ENCODE results near the gene QSOX2. TPM values are rescaled to one million over a fixed set of nuclear protein-coding genes. Genes with fewer than 3 reads are reported as not detected.
A peak's percentile ranks its signal among the peaks of the same experiment; 100 is the strongest.

The QSOX2 gene
- total RNA-seq, 1 donor from 2014 or later = 27.9 TPM

DNA sequence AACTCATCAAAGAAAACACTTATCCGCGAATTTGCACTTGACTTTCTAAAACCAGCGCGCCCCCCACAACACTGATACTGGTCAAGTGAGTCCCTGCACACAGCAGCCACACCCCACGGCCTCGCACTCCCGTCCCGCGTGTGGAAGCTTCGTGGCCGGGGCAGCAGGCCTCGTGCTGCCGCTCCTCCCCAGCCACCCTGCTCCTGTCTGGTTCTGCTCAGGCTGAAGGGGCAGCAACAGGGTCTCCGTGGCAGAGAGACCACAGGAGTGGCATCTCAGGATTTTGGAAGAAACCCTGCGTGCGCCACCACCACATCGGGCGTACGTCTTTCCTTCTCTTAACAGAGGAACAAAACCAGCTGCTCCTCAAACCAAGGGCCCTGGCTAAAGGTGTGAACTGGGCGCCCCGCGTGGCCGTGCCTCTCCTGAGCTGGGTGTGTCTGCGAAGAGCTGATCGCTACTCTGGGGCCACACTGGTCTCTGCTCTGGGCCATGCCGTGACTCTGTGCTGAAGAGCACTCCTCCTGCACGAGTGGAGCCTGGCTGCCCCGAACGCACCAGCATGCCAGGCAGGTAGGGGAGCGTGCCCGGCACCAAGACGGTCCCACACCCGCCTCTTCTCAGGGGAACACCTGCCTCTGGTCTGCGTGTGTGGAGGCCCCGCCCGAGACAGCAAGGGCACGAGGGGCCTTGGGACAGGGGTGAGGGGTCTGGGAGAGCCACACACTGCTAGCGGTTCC, 23.3 kb downstream of the QSOX2 start:
- no peak overlapping the region for H3K4me3 Mint-ChIP-seq
- peaks cover 16% of the 10 kb centered on the region for H3K36me3 Mint-ChIP-seq (ENCODE audit: low read depth)
- DNase-seq (ENCODE audit: low spot score) = no peak
- peaks cover 13% of the 10 kb centered on the region for H3K4me1 Mint-ChIP-seq (ENCODE audit: low read depth)
- no peaks in the 10 kb centered on the region for H3K27me3 Mint-ChIP-seq (ENCODE audit: insufficient read depth)
- no peaks in the 10 kb centered on the region for H3K9me3 Mint-ChIP-seq
- intact Hi-C loops (cut with micrococcal nuclease) = no loop called here
- no peak overlapping the region for H3K27ac Mint-ChIP-seq

DNA sequence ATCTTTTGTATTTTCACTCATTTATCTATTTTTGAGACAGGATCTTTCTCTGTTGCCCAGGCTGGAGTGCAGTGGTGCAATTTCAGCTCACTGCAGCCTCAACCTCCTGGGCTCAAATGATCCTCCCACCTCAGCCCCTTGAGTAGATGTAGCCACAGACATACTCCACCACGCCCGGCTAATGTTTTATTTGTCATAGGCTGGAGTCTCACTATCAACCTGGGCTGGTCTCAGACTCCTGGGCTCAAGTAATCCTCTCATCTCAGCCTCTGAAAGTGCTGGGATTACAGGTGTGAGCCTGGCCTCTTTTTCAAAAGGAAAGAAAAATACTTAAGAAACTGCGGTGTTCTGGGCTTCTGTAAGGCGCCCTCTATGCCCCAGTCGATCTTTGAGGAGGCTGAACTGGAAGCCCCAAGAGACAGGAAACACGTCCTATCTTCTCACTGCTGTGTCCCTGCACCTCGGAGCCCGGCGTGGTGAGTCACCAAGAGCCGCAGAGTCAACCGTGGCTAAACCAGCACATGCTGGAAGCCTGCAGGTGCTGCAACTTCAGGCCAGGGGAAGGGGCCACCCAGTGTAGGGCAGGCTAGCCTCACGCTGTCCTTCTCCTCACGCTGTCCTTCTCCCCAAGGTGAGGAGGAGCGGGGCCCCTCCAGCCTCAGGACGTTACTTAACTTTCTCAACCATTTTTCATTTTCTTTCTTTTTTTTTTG, 25.4 kb downstream of the QSOX2 start:
- no peak for DNase-seq (ENCODE audit: low spot score)
- Mint-ChIP-seq H3K9me3 (no peaks in the 10 kb centered on the region), H3K4me3 (no peak overlapping the region), H3K27me3 (ENCODE audit: insufficient read depth) (no peaks in the 10 kb centered on the region), H3K27ac (peak overlapping the region; percentile 16), H3K4me1 (ENCODE audit: low read depth) (peaks cover 11% of the 10 kb centered on the region), H3K36me3 (ENCODE audit: low read depth) (peaks cover 22% of the 10 kb centered on the region)
- intact Hi-C loops (cut with micrococcal nuclease) = no loop called here

DNA sequence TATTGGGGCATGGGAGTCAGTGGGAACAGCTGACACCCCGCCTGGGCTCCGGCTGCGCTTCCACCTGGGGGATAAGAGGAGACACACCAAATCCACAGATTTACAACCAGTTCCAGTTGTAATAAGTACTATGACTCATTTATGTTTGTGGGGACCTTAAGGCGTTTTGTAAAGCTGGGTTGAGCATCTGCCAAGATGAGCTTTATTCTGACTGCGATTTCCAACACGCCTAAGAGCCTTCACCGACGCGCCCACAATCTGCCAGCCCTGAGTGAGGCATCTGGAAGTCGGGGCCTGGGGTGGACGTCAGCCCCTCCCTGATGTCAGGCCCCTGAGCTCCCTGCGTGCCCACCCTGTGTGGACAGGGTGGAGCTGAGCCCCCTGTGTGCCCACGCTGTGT, 26.3 kb downstream of the QSOX2 start:
- peaks cover 7% of the 10 kb centered on the region for H3K4me1 Mint-ChIP-seq (ENCODE audit: low read depth)
- no peak for DNase-seq (ENCODE audit: low spot score)
- H3K9me3 Mint-ChIP-seq = peaks cover 3% of the 10 kb centered on the region
- H3K27ac Mint-ChIP-seq = no peak overlapping the region
- H3K36me3 Mint-ChIP-seq (ENCODE audit: low read depth) = peaks cover 28% of the 10 kb centered on the region
- intact Hi-C loops (cut with micrococcal nuclease) = no loop called here
- H3K27me3 Mint-ChIP-seq (ENCODE audit: insufficient read depth) = no peaks in the 10 kb centered on the region
- no peak overlapping the region for H3K4me3 Mint-ChIP-seq

DNA sequence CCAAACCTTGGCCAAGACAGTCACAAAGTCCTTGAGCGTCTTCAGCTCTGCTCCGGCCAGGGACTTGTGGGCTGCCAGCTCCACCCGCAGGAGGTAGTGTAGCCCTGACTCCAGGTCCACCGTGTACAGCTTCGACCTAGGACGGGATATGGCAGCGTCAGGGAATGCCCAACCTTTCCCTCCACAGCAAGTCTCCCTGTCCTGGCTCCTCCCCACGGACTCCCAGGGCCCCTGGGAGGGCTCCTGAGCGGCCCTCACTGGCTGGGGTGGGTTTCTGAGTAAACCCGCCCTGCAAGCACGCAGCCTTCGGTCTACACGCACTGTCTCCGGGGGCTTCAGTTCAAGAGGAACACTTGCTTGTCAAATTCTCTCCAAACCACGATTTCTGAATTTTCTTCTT, 26.9 kb downstream of the QSOX2 start:
- H3K4me1 Mint-ChIP-seq (ENCODE audit: low read depth) = peaks cover 7% of the 10 kb centered on the region
- DNase-seq (ENCODE audit: low spot score) = no peak
- H3K27me3 Mint-ChIP-seq (ENCODE audit: insufficient read depth) = no peaks in the 10 kb centered on the region
- H3K9me3 Mint-ChIP-seq = peaks cover 3% of the 10 kb centered on the region
- intact Hi-C loops (cut with micrococcal nuclease) = no loop called here
- H3K4me3 Mint-ChIP-seq = no peak overlapping the region
- peaks cover 31% of the 10 kb centered on the region for H3K36me3 Mint-ChIP-seq (ENCODE audit: low read depth)
- no peak overlapping the region for H3K27ac Mint-ChIP-seq

DNA sequence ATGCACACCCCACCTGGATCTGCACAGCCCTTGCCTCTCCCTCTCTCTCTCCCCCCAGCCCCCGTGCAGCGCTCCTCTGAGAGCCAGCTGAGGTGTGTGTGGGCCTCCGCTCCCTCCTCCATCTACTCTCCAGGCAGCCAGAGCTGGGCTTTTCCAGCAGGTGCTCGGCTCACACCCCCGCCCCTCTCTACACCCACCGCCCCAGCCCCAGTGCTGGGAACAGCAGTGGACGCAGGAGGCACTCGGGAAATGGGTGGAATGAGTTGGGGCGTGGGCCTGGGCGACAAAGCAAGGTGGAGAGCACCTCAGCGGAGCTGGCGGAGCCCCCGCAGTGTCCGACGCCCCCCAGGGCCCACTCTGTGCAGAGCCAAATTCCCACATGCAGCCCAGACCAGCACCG, 27.3 kb downstream of the QSOX2 start:
- Mint-ChIP-seq H3K27me3 (ENCODE audit: insufficient read depth) (no peaks in the 10 kb centered on the region), H3K4me3 (no peak overlapping the region), H3K27ac (no peak overlapping the region), H3K4me1 (ENCODE audit: low read depth) (peaks cover 7% of the 10 kb centered on the region), H3K9me3 (peaks cover 3% of the 10 kb centered on the region), H3K36me3 (ENCODE audit: low read depth) (peaks cover 30% of the 10 kb centered on the region)
- intact Hi-C loops (cut with micrococcal nuclease) = no loop called here
- no peak for DNase-seq (ENCODE audit: low spot score)

DNA sequence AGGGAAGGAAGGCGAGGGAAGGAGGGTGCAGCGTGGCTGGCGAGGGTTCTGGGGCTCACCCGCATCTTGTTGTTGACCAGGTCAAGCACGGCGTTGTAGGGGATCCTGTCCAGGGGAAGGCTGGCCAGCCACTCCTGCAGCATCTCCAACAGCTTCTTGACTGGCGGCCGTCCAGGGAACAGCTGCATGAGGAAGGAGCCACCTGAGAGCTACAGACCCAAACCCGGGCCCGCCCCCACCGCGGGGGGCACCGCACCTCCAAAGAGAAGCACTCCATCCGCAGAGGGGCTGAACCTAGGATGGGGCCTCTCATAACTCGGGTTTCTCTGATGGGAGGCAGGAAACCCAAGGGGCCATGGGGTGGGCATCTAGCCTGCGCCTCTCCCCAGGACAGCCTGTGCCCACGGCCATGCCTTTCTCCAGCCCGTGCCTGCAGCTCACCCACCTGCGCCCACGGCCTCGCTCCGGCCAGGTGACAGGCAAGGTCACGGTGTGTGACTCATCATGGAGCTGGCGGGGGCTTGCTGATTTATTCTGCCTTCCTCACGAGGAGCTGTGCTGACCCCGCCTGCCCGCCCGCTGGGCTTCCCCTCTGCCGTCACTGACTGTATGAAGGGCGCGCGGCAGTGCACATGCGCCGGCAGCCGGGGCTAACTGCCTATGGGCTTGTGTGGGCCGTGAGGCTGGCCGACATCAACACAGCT, 28.9 kb downstream of the QSOX2 start:
- Mint-ChIP-seq H3K36me3 (ENCODE audit: low read depth) (peaks cover 34% of the 10 kb centered on the region), H3K9me3 (peaks cover 3% of the 10 kb centered on the region), H3K27ac (no peak overlapping the region), H3K27me3 (ENCODE audit: insufficient read depth) (no peaks in the 10 kb centered on the region), H3K4me3 (no peak overlapping the region), H3K4me1 (ENCODE audit: low read depth) (peaks cover 4% of the 10 kb centered on the region)
- DNase-seq (ENCODE audit: low spot score) = no peak
- intact Hi-C loops (cut with micrococcal nuclease) = no loop called here

DNA sequence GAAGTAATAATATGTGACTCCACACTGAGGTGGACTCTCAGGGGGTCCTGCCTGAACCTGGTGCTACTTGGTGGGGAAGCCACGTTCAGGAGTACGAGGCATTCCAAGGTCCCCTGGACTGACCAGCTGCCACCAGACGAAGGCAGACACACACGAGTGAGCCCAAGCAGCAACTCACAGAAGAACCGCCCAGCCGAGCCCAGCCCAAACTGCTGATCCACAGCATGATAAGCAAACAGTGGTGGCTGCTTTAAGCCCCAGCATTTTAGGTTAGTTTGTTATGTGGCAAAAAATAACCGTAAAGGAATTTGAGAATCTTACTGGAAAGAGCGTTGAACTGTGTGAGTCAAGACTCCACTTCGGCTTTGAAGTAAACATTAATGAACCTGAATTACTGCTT, 31.9 kb downstream of the QSOX2 start:
- intact Hi-C loops (cut with micrococcal nuclease) = no loop called here
- no peaks in the 10 kb centered on the region for H3K4me1 Mint-ChIP-seq (ENCODE audit: low read depth)
- H3K27me3 Mint-ChIP-seq (ENCODE audit: insufficient read depth) = no peaks in the 10 kb centered on the region
- DNase-seq (ENCODE audit: low spot score) = no peak
- H3K4me3 Mint-ChIP-seq = no peak overlapping the region
- peaks cover 3% of the 10 kb centered on the region for H3K9me3 Mint-ChIP-seq
- H3K27ac Mint-ChIP-seq = no peak overlapping the region
- H3K36me3 Mint-ChIP-seq (ENCODE audit: low read depth) = peaks cover 33% of the 10 kb centered on the region

DNA sequence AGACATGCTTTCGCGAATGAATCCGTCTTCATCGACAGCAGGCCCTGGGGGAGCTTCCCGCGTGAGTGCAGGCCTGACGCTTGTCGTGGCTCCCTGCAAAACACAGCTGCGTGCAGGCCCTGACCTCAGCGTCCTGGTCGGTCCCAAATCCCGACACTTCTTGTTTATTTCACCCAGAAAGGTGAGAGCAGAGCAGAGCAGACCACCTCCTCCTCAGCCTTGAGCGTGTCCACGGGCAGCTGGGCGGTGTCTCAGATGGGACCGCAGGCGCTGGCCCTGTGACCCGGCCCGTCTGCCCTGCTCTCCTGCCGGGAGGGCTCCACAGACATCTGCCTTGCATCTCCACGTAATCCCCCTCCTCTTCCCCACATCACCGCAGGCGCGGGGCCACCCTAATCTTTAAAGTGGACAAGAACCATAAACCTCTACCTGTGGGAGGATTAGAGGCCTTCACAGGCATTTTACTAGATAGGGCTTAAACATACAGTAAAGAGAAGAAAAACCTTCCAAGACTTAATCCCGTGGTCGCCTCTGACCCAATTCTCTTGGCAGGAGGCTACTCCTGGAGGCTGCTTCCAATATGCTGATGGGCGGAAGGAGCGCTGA, 33.2 kb downstream of the QSOX2 start:
- Mint-ChIP-seq H3K27ac (no peak overlapping the region), H3K9me3 (peaks cover 3% of the 10 kb centered on the region), H3K36me3 (ENCODE audit: low read depth) (peaks cover 34% of the 10 kb centered on the region), H3K27me3 (ENCODE audit: insufficient read depth) (no peaks in the 10 kb centered on the region), H3K4me1 (ENCODE audit: low read depth) (no peaks in the 10 kb centered on the region), H3K4me3 (no peak overlapping the region)
- intact Hi-C loops (cut with micrococcal nuclease) = no loop called here
- no peak for DNase-seq (ENCODE audit: low spot score)

DNA sequence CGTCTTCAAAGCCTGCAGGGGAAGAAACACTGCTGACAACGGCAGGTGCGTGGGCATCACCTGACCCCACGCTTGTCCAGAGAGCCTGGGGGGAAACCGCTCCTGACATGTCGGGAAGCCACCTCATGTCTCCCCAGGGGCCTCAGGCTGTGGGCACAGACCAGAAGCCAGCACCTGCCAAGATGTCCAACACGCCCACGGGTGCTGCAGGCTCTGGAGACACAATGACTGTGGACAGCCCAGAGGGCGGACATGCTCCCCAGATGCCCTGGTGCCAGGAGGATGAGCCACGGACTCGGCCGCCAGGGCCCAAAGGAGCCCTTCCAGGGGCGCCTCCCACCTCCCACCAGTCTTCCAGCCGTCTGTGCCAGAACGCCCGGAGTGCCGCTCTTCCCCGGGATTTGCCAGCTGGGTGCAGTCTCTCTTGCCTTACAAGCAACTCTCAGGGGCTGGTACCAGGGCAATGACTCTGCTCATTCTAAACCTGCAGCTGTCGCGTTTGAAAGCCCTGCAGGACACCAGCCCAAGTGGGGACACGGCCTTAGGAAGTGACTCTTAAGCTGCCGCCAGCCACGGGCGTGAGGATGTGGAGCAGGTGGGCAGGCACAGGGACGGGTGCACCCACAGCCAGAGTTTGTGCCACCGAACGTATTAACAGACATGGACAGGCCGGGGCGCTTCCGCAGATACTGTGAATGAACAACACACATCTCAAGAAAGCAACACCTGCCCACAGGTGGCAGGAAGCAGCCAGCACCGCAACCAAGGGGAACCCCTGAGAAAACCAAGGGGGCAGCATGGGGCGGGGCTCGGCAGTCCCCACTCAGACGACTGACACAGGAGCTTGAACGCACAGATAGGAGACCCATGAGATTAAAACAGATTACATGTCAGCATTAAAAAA, 33.9 kb downstream of the QSOX2 start:
- peaks cover 38% of the 10 kb centered on the region for H3K36me3 Mint-ChIP-seq (ENCODE audit: low read depth)
- H3K4me1 Mint-ChIP-seq (ENCODE audit: low read depth) = no peaks in the 10 kb centered on the region
- peaks cover 2% of the 10 kb centered on the region for H3K27me3 Mint-ChIP-seq (ENCODE audit: insufficient read depth)
- no peak for DNase-seq (ENCODE audit: low spot score)
- no peak overlapping the region for H3K27ac Mint-ChIP-seq
- peaks cover 3% of the 10 kb centered on the region for H3K9me3 Mint-ChIP-seq
- H3K4me3 Mint-ChIP-seq = no peak overlapping the region
- intact Hi-C loops (cut with micrococcal nuclease) = no loop called here

DNA sequence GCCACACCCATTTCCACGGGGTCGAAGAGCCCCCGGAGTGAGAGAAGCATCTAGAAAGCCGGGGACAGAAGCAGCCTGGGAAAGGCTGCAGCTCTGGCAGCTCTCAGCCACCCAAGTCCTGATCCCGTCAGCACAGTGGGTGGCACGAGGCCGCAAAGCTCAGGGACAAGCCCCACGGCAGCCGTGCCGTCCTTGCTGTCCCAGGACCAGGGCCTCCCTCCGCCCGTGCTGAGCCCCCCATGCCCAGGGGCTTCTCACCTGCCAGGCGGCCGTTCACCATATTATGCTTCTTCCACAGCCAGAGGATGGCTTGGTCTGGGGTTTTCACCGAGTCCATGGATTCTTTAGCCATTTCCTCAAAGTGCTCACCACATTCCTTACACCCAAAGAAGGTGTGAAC, 34.6 kb downstream of the QSOX2 start:
- peaks cover 39% of the 10 kb centered on the region for H3K36me3 Mint-ChIP-seq (ENCODE audit: low read depth)
- H3K27ac Mint-ChIP-seq = no peak overlapping the region
- no peaks in the 10 kb centered on the region for H3K4me1 Mint-ChIP-seq (ENCODE audit: low read depth)
- no peak overlapping the region for H3K4me3 Mint-ChIP-seq
- H3K9me3 Mint-ChIP-seq = peaks cover 3% of the 10 kb centered on the region
- intact Hi-C loops (cut with micrococcal nuclease) = no loop called here
- DNase-seq (ENCODE audit: low spot score) = no peak
- H3K27me3 Mint-ChIP-seq (ENCODE audit: insufficient read depth) = peaks cover 2% of the 10 kb centered on the region

DNA sequence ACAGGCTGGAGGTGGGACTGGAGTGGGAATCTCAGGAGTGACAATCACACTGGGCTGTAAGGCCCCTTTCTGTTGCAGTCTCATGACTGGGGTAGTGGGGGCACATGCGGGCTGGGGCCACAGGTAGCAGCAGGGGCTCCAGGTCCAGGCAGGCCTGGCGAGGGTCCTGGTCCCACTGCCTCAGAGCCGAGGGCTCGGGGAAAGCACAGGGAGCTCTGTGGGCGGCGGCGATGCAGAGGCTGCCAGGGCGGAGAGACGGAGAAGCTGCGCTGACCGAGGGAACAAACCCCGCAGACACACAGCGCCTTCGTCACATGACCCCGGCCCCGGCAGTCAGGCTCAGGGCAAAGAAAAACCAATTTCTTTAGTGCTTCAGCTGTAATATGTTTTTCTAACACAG, 35.3 kb downstream of the QSOX2 start:
- H3K27me3 Mint-ChIP-seq (ENCODE audit: insufficient read depth) = peaks cover 4% of the 10 kb centered on the region
- H3K36me3 Mint-ChIP-seq (ENCODE audit: low read depth) = peaks cover 34% of the 10 kb centered on the region
- no peaks in the 10 kb centered on the region for H3K4me1 Mint-ChIP-seq (ENCODE audit: low read depth)
- no peak overlapping the region for H3K27ac Mint-ChIP-seq
- intact Hi-C loops (cut with micrococcal nuclease) = no loop called here
- peaks cover 3% of the 10 kb centered on the region for H3K9me3 Mint-ChIP-seq
- H3K4me3 Mint-ChIP-seq = no peak overlapping the region
- DNase-seq (ENCODE audit: low spot score) = no peak

DNA sequence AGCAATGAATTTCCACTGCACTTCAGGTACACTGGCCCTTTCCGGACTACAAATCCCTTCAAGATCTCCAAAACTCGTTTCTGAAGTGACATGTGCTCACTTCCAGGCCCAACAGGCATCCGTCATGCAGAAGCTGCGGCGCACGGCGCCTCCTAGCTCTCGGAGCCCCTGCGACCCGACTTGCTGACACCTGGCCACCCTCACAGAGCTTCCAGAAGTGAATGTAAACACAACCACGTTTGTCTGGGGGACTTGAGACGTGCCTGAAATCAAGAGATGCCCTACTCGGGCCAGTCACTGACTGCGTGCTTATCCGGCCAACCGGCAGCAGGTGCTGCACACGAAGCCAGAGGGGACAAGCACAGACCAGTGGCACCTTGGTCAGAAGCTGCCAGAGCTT, 35.8 kb downstream of the QSOX2 start:
- H3K36me3 Mint-ChIP-seq (ENCODE audit: low read depth) = peaks cover 29% of the 10 kb centered on the region
- no peaks in the 10 kb centered on the region for H3K4me1 Mint-ChIP-seq (ENCODE audit: low read depth)
- no peak overlapping the region for H3K27ac Mint-ChIP-seq
- intact Hi-C loops (cut with micrococcal nuclease) = no loop called here
- peaks cover 1% of the 10 kb centered on the region for H3K9me3 Mint-ChIP-seq
- H3K4me3 Mint-ChIP-seq = no peak overlapping the region
- H3K27me3 Mint-ChIP-seq (ENCODE audit: insufficient read depth) = peaks cover 5% of the 10 kb centered on the region
- DNase-seq (ENCODE audit: low spot score) = no peak
